ENCODE results near the gene EPB41L1. TPM values are rescaled to one million over a fixed set of nuclear protein-coding genes. Genes with fewer than 3 reads are reported as not detected.

EPB41L1 gene
- polyA plus RNA-seq, 3 donors, result 0.05 TPM; not detected in 2

GRCh38 chr20:36216314-36217025, 61.9 kb downstream of the EPB41L1 start:
- TF ChIP-seq CTCF (IDR thresholded peaks at IDR 0.05), result no peak
- no peaks in the 10 kb centered on the region for H3K4me1 ChIP-seq (ENCODE audit: control insufficient read depth in 1 of 2, insufficient read depth in 2 of 2, low read length in 2 of 2)
- H3K27me3 ChIP-seq (ENCODE audit: control insufficient read depth in 2 of 2, insufficient read depth in 2 of 2, low read length in 2 of 2), result no peaks in the 10 kb centered on the region
- no peaks in the 10 kb centered on the region for H3K36me3 ChIP-seq (replicated peaks in 1 of 2; ENCODE audit: control insufficient read depth in 1 of 2, insufficient read depth in 2 of 2, low read length in 2 of 2)
- Mint-ChIP-seq H3K4me1 (peaks cover 2% of the 10 kb centered on the region), H3K27me3 (ENCODE audit: low read depth in 3 of 3) (peaks cover 2 to 3% (median 3%) of the 10 kb centered on the region in 3 donors), H3K9me3 (no peaks in the 10 kb centered on the region), H3K4me3 (no peak overlapping the region), H3K27ac (no peak overlapping the region), H3K36me3 (no peaks in the 10 kb centered on the region)
- H4K20me1 ChIP-seq (ENCODE audit: insufficient read depth, low read length), result no peaks in the 10 kb centered on the region
- H3K9ac ChIP-seq (ENCODE audit: insufficient read depth, low read length, poor library complexity, severe bottlenecking), result no peak overlapping the region
- no peak overlapping the region for H3K4me3 ChIP-seq (replicated peaks in 1 of 3; ENCODE audit: low read depth in 2 of 3, low read length in 3 of 3)
- 82% methylated on average over 5 of the region's 7 CpGs for WGBS (ENCODE audit: insufficient coverage)
- H3K4me2 ChIP-seq (replicated peaks; ENCODE audit: extremely low read depth, low read length, poor library complexity, severe bottlenecking), result no peak overlapping the region
- H3K79me2 ChIP-seq (ENCODE audit: insufficient read depth, low read length), result no peaks in the 10 kb centered on the region
- intact Hi-C loops (cut with micrococcal nuclease), result no loop called here
- H3K9me3 ChIP-seq (replicated peaks in 1 of 2; ENCODE audit: control insufficient read depth in 1 of 2, insufficient read depth in 1 of 2, low read length in 2 of 2), result no peaks in the 10 kb centered on the region
- DNase-seq, result no peak
- no peak overlapping the region for H2AFZ ChIP-seq (ENCODE audit: insufficient read depth, low read depth, low read length, poor library complexity, severe bottlenecking)
- no peak overlapping the region for H3K27ac ChIP-seq (ENCODE audit: low read depth in 1 of 2, low read length in 2 of 2)

DNA sequence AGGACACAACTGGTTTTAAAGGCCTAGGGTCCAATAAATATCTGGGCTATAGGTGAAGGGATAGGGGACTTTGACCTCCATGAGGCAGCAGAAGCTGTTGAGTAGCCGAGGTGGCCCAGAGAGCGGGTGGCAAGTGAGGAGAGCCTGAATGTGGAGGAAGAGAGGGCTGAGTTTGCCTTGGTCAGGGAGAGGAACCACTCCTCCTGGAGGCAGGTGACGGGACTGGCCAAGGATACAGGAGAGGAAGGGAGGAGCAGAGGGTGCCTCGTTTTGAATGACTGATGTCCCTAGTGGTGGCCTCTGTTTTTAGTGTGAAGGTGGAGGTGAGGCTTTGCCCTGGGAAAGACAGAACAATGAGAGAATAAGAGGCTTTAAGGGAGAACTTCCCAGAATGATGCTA, 62.7 kb downstream of the EPB41L1 start:
- Histone ChIP-seq H3K4me1 (ENCODE audit: control insufficient read depth in 1 of 2, insufficient read depth in 2 of 2, low read length in 2 of 2) (no peaks in the 10 kb centered on the region), H3K9me3 (replicated peaks in 1 of 2; ENCODE audit: control insufficient read depth in 1 of 2, insufficient read depth in 1 of 2, low read length in 2 of 2) (no peaks in the 10 kb centered on the region), H3K27ac (ENCODE audit: low read depth in 1 of 2, low read length in 2 of 2) (no peak overlapping the region), H3K4me2 (replicated peaks; ENCODE audit: extremely low read depth, low read length, poor library complexity, severe bottlenecking) (no peak overlapping the region), H2AFZ (ENCODE audit: insufficient read depth, low read depth, low read length, poor library complexity, severe bottlenecking) (no peak overlapping the region), H3K36me3 (replicated peaks in 1 of 2; ENCODE audit: control insufficient read depth in 1 of 2, insufficient read depth in 2 of 2, low read length in 2 of 2) (no peaks in the 10 kb centered on the region), H3K4me3 (replicated peaks in 1 of 3; ENCODE audit: low read depth in 2 of 3, low read length in 3 of 3) (no peak overlapping the region), H3K79me2 (ENCODE audit: insufficient read depth, low read length) (no peaks in the 10 kb centered on the region), H3K27me3 (ENCODE audit: control insufficient read depth in 2 of 2, insufficient read depth in 2 of 2, low read length in 2 of 2) (no peaks in the 10 kb centered on the region), H3K9ac (ENCODE audit: insufficient read depth, low read length, poor library complexity, severe bottlenecking) (no peak overlapping the region), H4K20me1 (ENCODE audit: insufficient read depth, low read length) (no peaks in the 10 kb centered on the region)
- no peaks in the 10 kb centered on the region for H3K36me3 Mint-ChIP-seq
- intact Hi-C loops (cut with micrococcal nuclease), result no loop called here
- H3K4me1 Mint-ChIP-seq, result peaks cover 2% of the 10 kb centered on the region
- no peak overlapping the region for H3K4me3 Mint-ChIP-seq
- H3K9me3 Mint-ChIP-seq, result no peaks in the 10 kb centered on the region
- TF ChIP-seq CTCF (IDR thresholded peaks at IDR 0.05), result no peak
- WGBS (ENCODE audit: insufficient coverage), result 74% methylated on average over 4 of the region's 4 CpGs
- H3K27me3 Mint-ChIP-seq (ENCODE audit: low read depth in 3 of 3), result peaks cover 2 to 3% (median 3%) of the 10 kb centered on the region in 3 donors
- H3K27ac Mint-ChIP-seq, result no peak overlapping the region
- DNase-seq, result no peak

All from CD14-positive monocyte (primary cell).